Urothelium cell line (cell line): ENCODE measurements around the gene MKRN2OS.
A peak's percentile ranks its signal among the peaks of the same experiment; 100 is the strongest.

Experiments used
- DNase-seq: peaks from one replicate; pipeline ENCODE4 v3.0.0; 2011; ENCODE audit warnings: low spot score, mixed read lengths
- FAIRE-seq: peaks from 2 replicates; lab custom pipeline; 2011; peaks lifted over from hg19 to GRCh38; lab: Jason Lieb, UNC

Gene MKRN2OS

DNA sequence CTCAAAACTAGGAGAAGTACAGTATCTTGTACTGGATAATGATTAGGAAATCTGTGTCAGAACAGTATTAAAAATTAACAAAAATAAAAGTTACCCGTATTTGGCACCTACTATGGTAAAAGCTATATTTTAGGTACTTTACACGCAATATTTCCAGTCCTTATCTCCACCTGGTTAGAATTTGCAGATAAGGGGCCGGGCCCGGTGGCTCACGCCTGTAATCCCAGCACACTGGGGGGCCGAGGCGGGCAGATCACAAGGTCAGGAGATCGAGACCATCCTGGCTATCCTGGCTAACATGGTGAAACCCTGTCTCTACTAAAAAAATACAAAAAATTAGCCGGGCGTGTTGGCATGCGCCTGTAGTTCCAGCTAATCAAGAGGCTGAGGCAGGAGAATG lies 28.4 kb downstream of the MKRN2OS start:
- FAIRE-seq = no peak
- no peak for DNase-seq

DNA sequence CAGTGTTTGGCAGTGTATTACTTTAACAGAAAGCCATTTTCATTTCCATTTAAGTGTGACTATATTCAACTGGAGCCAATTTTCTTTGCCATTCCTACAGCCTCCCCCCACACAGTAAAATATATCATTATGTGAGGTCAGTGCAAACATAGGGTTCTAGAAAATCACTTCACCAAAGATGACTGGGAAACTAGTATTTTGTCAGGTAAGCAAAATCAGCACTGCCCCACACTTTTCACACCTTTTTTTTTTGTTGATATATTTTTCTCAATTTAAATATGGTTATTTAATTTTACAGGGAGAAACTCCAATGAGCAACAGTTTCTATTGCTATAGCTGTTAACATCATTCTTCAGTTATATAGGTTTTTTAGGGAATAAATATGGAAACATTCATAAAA lies 29.7 kb downstream of the MKRN2OS start:
- DNase-seq = no peak
- FAIRE-seq = no peak

DNA sequence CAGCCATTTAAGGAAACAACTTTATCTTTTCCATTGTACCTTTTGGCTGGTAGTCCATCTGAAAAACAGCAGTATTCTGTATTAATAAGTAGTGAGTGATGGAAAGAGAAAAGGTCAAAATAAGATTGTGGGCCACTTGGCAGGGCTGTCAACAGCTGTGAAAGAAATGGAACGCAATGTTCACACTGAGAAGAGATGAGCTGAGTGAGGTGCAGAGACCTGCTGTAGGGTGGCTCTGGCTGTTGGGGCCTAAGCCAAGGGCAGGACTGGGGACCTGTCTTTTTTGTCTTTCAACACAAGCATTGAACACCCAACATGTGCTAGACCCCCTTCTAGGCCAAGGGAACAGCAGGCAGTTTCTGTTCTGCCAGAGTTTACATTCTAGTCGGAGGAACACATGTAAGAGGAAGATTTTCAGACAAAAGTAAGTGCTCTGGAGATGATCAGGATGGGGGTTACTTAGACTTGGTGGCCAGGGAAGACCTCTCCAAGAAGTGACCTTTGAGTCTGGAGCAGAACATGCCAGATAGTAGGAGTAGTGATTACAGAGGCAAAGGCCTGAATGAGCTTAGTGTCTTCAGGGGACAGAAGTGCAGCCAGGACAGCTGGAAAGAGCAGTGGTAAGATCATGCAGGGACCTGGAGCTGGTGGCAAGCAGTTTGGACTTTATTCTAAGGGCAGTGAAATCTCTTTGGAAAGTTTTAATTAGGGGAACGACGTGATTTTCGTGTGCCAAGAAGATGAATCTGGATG lies 31.4 kb downstream of the MKRN2OS start:
- FAIRE-seq = no peak
- DNase-seq = no peak

DNA sequence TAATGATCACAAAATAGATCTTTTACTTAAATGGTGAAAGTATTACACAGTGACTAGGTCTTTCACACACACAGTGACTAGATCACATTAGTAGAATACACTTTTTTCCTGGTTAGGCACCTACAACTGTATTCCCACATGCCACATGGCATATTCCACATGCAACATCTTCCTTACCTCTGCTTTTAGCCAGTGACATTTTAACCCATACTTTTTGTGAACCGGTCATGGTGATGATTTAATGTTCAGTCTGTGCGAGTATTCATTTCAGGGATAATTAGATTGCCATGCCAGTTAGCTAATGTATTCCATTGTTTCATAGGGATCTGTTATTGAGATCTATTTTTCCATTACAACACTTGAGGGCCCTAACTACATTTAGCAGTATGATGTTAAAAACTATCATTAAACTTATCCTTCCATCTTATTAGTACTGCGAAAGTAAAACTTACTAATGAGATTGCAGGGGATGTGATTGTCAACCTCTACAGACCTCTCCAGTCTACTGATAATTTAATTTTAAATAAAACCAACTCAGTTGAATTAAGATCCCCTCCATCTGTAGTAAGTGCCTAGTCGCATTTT lies 32.7 kb downstream of the MKRN2OS start:
- FAIRE-seq (no peak), DNase-seq (no peak)

DNA sequence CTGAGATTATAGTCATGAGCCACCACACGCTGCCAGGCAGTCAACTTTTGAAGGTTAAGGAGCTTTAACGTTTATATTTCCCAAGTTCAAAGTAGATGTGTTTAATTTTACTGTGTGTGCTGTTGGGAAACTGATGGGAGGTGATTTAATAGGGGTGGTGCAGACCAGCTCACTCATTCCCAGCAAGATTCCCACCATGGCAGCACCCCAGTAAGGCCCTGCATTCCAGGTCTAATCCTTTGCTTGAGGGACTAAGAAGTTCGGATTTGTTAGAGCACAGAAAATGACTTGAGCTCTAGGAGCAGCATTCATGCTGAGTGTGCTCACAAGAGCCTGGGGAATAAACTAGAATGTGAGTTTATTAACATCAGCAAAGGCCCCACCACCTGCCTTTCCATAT lies 35.8 kb downstream of the MKRN2OS start:
- FAIRE-seq (no peak), DNase-seq (no peak)

DNA sequence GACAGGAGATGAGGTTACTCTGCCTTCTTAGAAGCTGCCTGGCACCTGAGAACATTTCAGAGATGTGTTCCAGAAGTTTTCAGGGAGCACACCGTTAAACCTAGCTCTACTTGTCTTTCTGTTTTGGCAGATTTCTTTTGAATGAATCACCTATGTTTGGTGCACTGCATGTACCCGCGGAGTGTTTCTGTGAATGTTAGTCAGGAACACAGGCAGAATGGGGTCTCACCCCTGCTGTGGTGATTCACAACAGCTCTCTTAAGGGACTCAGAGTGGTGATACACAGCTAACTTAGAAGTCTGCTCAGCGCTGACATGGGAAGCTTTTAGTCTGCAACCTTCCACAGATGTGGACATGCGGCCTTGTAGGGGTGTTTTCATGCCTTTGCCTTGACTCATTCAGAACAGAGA lies 37.0 kb downstream of the MKRN2OS start:
- DNase-seq (peak; percentile 73), FAIRE-seq (no peak)

DNA sequence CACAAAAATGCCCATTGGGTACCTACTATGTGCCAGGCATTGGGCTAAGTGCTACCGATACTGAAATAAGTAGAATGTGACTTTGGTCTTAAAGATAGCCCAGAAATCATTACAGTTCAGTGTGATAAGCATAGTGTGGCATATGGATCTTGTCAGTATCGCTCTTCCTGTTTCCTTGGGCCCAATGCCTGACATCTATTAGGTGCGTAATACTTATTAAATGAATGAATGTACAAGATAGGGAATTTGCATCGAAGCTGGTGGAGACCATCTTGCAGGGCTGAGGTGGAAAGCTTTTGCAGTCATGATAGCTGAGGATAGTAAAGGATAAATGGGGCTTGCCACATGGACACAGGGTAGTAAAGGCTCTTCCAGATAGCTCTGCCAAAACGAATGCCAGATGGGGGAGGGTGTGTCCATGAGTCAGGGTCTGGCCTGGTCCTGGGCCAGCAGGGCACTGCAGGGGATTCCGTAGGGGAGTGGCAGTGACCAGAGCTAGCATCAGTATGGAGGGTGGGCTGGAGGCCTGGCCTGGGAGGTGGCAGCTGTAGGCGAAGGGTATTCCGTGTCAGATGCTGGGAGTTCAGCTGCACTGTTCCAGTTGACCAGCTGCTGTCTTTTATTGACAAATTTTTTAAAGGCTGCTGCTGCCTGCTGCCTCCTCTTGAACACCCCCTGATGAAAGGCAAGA lies 37.6 kb downstream of the MKRN2OS start:
- FAIRE-seq (no peak), DNase-seq (peak; percentile 49)

DNA sequence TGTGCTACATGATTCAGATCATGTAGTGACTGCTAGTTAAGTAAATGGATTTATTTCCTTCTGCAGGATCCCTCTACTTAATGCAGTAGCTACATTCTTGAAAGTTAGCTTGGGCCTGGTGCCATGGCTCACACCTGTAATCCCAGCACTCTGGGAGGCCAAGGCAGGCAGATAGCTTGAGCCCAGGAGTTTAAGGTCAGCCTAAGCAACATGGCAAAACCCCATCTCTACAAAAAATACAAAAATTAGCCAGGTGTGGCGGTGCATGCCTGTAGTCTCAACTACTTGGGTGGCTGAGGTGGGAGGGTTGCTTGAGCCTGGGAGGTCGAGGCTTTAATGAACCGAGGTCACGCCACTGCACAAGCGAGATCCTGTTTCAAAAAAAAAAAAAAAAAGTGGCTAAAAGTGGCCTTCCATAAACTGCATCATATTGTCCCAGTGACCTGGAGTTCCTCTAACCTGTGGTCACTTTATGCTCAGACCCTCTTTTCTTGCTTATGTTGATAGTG lies 39.0 kb downstream of the MKRN2OS start:
- FAIRE-seq (no peak), DNase-seq (no peak)

DNA sequence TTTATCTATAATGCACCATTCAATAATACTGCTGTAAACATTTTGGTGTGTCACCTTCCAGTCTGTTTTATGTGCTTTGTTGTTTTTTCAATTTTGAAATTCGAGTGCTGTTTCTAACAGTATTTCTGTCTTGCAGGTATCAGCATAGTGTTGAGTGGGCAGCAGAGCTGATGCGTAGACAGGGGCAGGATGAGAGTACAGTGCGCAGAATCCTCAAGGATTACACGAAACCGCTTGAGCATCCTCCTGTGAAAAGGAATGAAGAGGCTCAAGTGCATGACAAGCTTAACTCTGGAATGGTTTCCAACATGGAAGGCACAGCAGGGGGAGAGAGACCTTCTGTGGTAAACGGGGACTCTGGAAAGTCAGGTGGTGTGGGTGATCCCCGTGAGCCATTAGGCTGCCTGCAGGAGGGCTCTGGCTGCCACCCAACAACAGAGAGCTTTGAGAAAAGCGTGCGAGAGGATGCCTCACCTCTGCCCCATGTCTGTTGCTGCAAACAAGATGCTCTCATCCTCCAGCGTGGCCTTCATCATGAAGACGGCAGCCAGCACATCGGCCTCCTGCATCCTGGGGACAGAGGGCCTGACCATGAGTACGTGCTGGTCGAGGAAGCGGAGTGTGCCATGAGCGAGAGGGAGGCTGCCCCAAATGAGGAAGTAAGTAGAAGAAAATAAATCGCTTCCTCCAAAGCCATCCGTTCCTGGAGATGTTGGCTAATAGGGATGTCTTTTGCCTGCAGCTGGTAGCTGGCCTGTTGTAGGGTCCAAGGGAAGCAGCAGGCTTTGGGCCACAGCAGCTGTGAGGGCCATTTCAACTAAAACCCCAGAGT lies 42.0 kb downstream of the MKRN2OS start:
- no peak for DNase-seq
- FAIRE-seq = no peak

DNA sequence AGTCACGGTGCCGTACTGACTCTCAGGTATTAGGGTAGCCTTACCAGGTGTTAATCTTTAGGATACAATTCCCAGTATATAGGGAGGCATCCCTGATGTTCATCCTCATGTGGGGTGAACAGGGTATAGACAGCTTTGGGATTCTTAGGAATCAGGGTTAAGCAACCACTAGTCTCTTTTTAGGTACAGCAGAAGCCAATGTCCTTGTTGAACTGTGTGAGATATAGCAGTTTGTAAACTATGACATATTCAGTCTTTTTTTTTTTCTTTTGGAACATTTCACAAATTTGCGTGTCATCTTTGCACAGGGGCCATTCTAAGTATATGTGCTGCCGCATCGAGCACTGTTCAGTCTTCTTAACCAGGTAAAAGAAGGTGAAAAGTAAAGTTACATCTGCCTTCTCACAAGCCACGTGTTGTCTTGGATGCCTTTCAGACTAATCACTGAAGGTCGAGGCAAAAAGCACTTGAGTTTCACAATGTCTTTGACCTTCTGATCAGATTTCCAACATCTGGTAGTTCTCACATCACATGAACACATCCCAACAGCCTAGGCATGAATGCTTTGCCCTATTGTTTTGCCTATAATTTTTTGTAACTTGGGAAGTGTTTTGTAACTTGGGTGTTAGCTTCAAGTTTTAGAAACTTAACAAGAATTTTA lies 43.8 kb downstream of the MKRN2OS start:
- no peak for FAIRE-seq
- no peak for DNase-seq

DNA sequence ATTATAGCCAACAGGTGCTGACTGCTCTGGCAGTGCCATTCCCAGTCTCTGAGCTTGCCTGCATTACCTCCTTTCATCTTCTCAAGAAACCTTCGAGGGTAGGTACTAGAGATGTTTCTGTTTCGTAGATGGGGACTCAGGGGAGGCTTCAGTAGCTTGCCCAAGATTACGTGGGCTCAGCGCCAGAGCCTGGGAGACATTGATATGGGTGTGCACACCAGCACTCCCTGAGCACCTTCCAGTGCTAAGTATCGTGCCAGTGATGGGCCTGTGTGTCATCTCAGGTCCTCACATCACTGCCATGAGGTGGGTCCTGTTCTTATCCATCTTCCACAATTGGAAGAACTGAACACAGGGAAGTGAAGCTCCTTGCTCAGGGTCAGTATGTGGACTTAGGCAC lies 45.8 kb downstream of the MKRN2OS start:
- FAIRE-seq = no peak
- no peak for DNase-seq

DNA sequence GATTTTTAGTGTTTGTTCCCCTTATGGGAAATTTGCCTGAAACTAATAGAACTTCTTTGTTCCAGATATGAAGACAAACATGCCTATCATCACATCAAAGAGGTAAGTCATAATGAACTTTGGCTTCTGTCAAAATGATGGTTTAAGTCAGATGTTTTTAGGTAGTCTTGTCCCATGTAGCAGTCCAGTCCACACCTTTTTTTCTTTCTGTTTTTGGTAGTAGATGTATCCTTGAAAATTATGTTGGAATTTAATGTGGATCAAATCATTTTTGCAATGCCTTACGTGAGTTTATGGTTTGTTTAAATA lies 48.9 kb downstream of the MKRN2OS start:
- FAIRE-seq (no peak), DNase-seq (no peak)

DNA sequence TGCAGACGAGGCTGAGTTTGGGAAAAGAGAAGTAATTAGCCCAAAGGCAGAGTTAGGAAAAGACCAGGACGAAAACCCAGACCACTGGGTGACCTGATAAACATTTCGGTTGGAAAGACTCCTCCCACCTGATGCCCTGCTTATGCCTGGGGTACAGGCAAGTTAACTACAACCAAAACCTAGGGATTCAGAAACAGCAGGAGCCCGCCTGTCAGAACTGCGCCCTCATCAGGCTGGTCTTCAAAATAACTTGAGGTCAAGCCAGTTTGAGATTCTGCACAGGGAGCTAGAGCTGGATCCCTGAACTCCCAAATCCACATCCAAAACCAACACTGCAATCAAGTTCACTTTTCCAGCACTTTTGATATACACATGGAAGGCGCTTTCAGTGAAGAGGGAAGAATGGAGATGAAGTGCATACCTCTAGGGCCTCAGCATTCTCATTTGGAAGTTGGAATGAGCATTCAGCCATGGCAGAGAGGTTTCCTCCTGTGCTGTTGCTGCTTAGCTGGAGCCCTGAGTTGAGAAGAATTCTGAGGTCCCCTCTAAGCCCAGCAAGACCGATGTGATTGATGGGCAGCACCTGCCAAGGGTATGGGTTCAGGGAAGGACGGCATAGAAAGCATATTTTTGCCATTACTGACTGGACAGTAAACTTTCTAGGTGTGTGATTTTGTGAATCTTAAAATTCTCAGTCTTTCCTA lies 49.4 kb downstream of the MKRN2OS start:
- no peak for FAIRE-seq
- DNase-seq = no peak

DNA sequence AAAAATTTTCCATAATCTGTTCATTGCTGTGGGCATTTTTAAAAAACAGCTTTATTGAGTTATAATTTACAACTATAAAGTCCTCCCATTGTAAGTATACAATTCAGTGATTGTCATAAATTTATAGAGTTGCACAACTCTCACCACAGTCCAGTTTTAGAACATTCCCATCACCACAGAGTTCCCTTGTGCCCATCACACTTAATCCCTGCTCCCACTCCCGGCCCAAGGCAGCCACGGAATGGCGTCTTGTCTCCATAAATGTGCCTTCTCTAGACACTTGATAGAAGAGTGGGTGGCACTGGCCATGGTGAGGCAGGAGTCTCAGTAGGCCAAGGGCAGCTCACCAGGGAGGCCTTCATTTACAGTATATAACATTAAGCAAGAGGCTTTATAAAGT lies 54.8 kb downstream of the MKRN2OS start:
- FAIRE-seq = no peak
- DNase-seq = no peak

DNA sequence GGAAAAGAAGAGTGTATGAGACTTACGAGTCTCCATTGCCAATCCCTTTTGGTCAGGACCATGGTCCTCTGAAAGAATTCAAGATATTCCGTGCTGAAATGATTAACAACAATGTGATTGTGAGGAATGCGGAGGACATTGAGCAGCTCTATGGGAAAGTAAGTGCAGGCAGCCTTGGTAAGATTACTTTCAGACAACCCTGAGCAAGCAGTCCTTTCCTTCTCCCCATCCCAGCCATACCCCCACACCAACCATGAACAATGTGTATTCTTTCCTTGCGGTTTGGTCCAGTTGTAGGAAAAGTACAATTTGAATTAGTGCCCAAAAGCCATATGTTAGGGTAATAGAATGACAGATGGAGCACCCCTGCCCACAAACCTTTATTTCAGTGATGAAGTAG lies 55.5 kb downstream of the MKRN2OS start:
- DNase-seq (no peak), FAIRE-seq (no peak)
